ENCODE results near the gene FURIN. TPM values are rescaled to one million over a fixed set of nuclear protein-coding genes. Genes with fewer than 3 reads are reported as not detected.

The FURIN gene
- total RNA-seq, 1 experiment from 2014 or later = 35.1 TPM

DNA sequence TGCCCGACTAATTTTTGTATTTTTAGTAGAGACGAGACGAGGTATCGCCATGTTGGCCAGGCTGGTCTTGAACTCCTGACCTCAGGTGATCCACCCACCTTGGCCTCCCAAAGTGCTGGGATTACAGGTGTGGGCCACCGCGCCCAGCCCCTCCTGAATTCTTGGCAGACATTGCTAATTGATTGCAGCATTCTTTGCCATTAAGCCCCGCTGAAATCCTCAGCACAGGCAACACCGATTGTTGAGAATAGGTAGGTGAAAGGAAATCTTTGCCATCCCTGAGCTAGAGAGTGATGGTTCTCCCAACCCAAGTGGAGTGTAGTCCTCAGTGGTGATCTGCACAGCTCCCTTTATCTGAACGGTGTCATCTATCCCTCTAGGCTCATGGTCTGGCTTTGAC, 36.4 kb downstream of the FURIN start:
- no peak overlapping the region for H2AK5ac ChIP-seq (ENCODE audit: insufficient read length, low read length)
- H4K20me1 ChIP-seq (ENCODE audit: control insufficient read depth, insufficient read depth, insufficient read length) = no peaks in the 10 kb centered on the region
- no peak overlapping the region for H3K4me2 ChIP-seq (ENCODE audit: insufficient read depth, insufficient read length, low read length)
- peaks cover 3% of the 10 kb centered on the region; the same call in 1 of the 2 replicates for H3K4me1 ChIP-seq (ENCODE audit: insufficient read depth, low read length)
- no peak overlapping the region for H2BK5ac ChIP-seq (ENCODE audit: insufficient read length, low read length)
- Mint-ChIP-seq H3K27ac (no peak overlapping the region; a peak in 1 of 7 replicates), H3K9me3 (no peaks in the 10 kb centered on the region), H3K27me3 (ENCODE audit: low read depth) (peaks cover 25% of the 10 kb centered on the region), H3K4me1 (peaks cover 19% of the 10 kb centered on the region in 2 experiments), H3K4me3 (no peak overlapping the region; a peak in 1 of 5 replicates), H3K36me3 (ENCODE audit: insufficient read depth in 1 of 3, low read depth in 3 of 3) (peaks cover 9 to 33% (median 12%) of the 10 kb centered on the region in 3 experiments)
- H3T11ph ChIP-seq (ENCODE audit: low read length) = no peak overlapping the region
- DNase-seq = no peak
- H2AFZ ChIP-seq (ENCODE audit: low read length) = no peak overlapping the region
- no peaks in the 10 kb centered on the region for H3K9me3 ChIP-seq (ENCODE audit: control insufficient read depth, low read depth, low read length)
- no peak overlapping the region for H4K8ac ChIP-seq (replicated peaks; ENCODE audit: insufficient read length, low read depth, low read length)
- H4K91ac ChIP-seq (ENCODE audit: insufficient read length, low read depth, low read length) = no peak overlapping the region
- TF ChIP-seq, protein P1, sequence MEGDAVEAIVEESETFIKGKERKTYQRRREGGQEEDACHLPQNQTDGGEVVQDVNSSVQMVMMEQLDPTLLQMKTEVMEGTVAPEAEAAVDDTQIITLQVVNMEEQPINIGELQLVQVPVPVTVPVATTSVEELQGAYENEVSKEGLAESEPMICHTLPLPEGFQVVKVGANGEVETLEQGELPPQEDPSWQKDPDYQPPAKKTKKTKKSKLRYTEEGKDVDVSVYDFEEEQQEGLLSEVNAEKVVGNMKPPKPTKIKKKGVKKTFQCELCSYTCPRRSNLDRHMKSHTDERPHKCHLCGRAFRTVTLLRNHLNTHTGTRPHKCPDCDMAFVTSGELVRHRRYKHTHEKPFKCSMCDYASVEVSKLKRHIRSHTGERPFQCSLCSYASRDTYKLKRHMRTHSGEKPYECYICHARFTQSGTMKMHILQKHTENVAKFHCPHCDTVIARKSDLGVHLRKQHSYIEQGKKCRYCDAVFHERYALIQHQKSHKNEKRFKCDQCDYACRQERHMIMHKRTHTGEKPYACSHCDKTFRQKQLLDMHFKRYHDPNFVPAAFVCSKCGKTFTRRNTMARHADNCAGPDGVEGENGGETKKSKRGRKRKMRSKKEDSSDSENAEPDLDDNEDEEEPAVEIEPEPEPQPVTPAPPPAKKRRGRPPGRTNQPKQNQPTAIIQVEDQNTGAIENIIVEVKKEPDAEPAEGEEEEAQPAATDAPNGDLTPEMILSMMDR (conservative IDR thresholded peaks at IDR 0.05) = no peak
- no peak overlapping the region for H3K18ac ChIP-seq (ENCODE audit: insufficient read length, low read depth, low read length)
- H3K23ac ChIP-seq (ENCODE audit: insufficient read length, low read depth, low read length) = no peak overlapping the region
- no peak overlapping the region for H3K56ac ChIP-seq (ENCODE audit: insufficient read length, low read depth, low read length)
- no peak overlapping the region for H3K27ac ChIP-seq (ENCODE audit: insufficient read length, low read depth, low read length)
- H2BK12ac ChIP-seq (ENCODE audit: insufficient read length, low read depth, low read length) = no peak overlapping the region
- no peaks in the 10 kb centered on the region for H3K79me2 ChIP-seq (ENCODE audit: insufficient read depth, low read length)
- H3K9ac ChIP-seq (ENCODE audit: extremely low read depth, insufficient read length, low read length) = no peak overlapping the region
- H3K27me3 ChIP-seq (ENCODE audit: insufficient read depth, low read length) = no peaks in the 10 kb centered on the region; the same call in 1 of the 2 replicates
- H3K14ac ChIP-seq (ENCODE audit: insufficient read depth, low read length) = no peak overlapping the region
- WGBS (ENCODE audit: extremely low coverage, insufficient read length, low lambda C conversion rate) = no CpG with 5 or more reads among the region's 9 CpGs
- H4K5ac ChIP-seq (ENCODE audit: insufficient read length, low read depth, low read length) = no peak overlapping the region
- no peak overlapping the region for H2BK15ac ChIP-seq (ENCODE audit: low read depth, low read length)
- no peaks in the 10 kb centered on the region for H3K79me1 ChIP-seq (ENCODE audit: insufficient read depth, low read depth, low read length, poor library complexity, severe bottlenecking)
- H2BK120ac ChIP-seq (ENCODE audit: low read depth, low read length, poor library complexity, severe bottlenecking) = no peak overlapping the region
- no peak overlapping the region for H2BK20ac ChIP-seq (ENCODE audit: low read depth, low read length, poor library complexity, severe bottlenecking)
- peaks cover 8% of the 10 kb centered on the region for H3K23me2 ChIP-seq (ENCODE audit: insufficient read length, low read depth, low read length, poor library complexity, severe bottlenecking)
- no peak overlapping the region for H3K4ac ChIP-seq (ENCODE audit: low read depth, low read length)
